Fibroblast of peridontal ligament (primary cell): ENCODE results near the gene FCHSD2.
"Not testable (repeated sequence)": the region's sequence is repeated elsewhere in the genome, so short reads cannot be mapped to it uniquely, and the experiment has no call there.

ENCODE experiments used
- DNase-seq: peaks from one replicate; pipeline ENCODE4 v3.0.0-alpha.2; 2010; ENCODE audit errors: extremely low read depth

FCHSD2 gene

GRCh38 chr11:72927380-72927779, 214.7 kb downstream of the FCHSD2 start:
- no peak for DNase-seq

- no peak for DNase-seq
These were observed 216.0 kb downstream of the FCHSD2 start for GRCh38 chr11:72926076-72926475.

- no peak for DNase-seq
These were observed 216.5 kb downstream of the FCHSD2 start for GRCh38 chr11:72925656-72926055.

- DNase-seq: peak; percentile 79
These were observed 217.4 kb downstream of the FCHSD2 start for GRCh38 chr11:72924568-72925190.

GRCh38 chr11:72921028-72921716, 220.9 kb downstream of the FCHSD2 start:
- DNase-seq: no peak

GRCh38 chr11:72920001-72920400, 222.1 kb downstream of the FCHSD2 start:
- DNase-seq: no peak

- peak; percentile 41 for DNase-seq
These were observed 223.3 kb downstream of the FCHSD2 start for GRCh38 chr11:72918851-72919250.

- no peak for DNase-seq
These were observed 229.9 kb downstream of the FCHSD2 start for GRCh38 chr11:72912253-72912652.

GRCh38 chr11:72909558-72910388, 232.3 kb downstream of the FCHSD2 start:
- not testable (repeated sequence) for DNase-seq

- peak; percentile 21 for DNase-seq
These were observed 234.0 kb downstream of the FCHSD2 start for GRCh38 chr11:72908032-72908676.

GRCh38 chr11:72904016-72904415, 238.1 kb downstream of the FCHSD2 start:
- no peak for DNase-seq

GRCh38 chr11:72901374-72901773, 240.7 kb downstream of the FCHSD2 start:
- no peak for DNase-seq

- DNase-seq: no peak
These were observed 242.1 kb downstream of the FCHSD2 start for GRCh38 chr11:72900013-72900412.

- no peak for DNase-seq
These were observed 242.9 kb downstream of the FCHSD2 start for GRCh38 chr11:72899238-72899637.

- DNase-seq: no peak
These were observed 244.6 kb downstream of the FCHSD2 start for GRCh38 chr11:72897506-72897905.

- peak; percentile 19 for DNase-seq
These were observed 245.7 kb downstream of the FCHSD2 start for GRCh38 chr11:72896431-72896830.

- no peak for DNase-seq
These were observed 251.2 kb downstream of the FCHSD2 start for GRCh38 chr11:72890881-72891280.

- DNase-seq: no peak
These were observed 255.5 kb downstream of the FCHSD2 start for GRCh38 chr11:72886619-72887018.

GRCh38 chr11:72885749-72886609, 256.1 kb downstream of the FCHSD2 start:
- DNase-seq: no peak

- DNase-seq: no peak
These were observed 266.0 kb downstream of the FCHSD2 start for GRCh38 chr11:72876147-72876546.

- no peak for DNase-seq
These were observed 266.4 kb downstream of the FCHSD2 start for GRCh38 chr11:72875736-72876135.
